Mesenteric fat pad (tissue), 1 donor: Measurements from ENCODE around the gene WFDC1. TPM values are rescaled to one million over a fixed set of nuclear protein-coding genes. Genes with fewer than 3 reads are reported as not detected.

Experiments
- DNase-seq: peaks from one replicate; pipeline ENCODE4 v3.0.0-alpha.2; 2020; ENCODE audit warnings: low spot score
- total RNA-seq: library from RNA; stranded (reverse); fragmentation: NEBNext Ultra II Directional; extraction: Animal tissue kit (Norgen Biotek cat#: 25700); gene quantifications from one replicate; pipeline ENCODE4 v1.2.1, GENCODE V29; 2021
- donor health status: DM: yes; HTN: yes; CAD: no.

The WFDC1 gene
- total RNA-seq, 1 donor from 2014 or later = 1.4 TPM

DNA sequence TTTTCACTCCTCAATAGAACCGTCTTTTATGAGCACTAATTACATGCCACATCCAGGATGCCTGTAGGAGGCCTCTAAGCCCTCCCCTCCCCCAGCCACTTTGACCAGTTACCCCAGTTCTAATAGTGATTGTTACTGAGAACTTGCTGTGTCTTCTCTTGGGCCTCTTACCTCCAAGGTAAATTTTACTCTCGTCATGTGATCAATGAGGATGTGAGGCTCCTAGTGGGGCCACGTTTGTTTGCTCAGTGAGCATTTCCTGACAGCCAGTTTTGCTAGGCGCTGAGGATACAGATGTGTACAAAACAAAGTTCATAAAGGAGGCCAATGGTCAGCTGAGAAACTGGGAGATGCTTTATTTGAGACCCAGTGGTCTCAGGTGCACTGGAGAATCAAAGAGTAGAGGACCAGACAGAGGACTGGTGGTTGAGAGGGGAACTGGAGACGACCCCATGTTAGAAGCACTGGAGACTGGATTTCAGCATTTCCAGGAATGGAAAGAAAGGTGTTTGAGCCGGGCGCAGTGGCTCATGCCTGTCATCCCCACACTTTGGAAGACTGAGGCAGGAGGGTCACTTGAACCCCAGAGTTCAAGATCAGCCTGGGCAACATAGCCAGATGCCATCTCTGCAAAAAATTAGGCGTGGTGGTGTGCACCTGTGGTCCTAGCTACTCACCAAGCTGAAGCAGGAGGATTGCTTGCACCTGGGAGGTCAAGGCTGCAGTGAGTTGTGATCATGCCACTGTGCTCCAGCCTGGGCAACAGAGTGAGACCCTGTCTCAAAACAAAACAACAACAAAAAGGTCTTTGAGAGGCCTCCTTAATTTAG lies 76.3 kb downstream of the WFDC1 start:
- no peak for DNase-seq

DNA sequence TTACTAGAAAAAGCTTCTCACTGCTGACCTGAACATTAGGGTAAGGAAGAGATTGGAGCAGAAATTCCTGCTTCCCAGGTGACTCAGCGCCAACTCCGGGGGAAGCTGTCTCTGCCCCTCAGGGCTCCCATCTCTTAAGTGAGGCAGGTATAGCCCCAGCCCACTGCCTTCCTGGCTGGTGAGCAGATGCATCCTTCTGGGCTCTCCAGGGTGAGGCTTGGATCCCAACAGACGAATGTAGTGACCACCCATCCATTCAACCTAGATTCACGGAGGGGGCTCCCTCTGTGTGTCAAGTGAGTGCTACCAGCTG lies 76.8 kb downstream of the WFDC1 start:
- no peak for DNase-seq

- DNase-seq = no peak
These were observed 79.3 kb downstream of the WFDC1 start for GRCh38 chr16:84373907-84374489.

DNA sequence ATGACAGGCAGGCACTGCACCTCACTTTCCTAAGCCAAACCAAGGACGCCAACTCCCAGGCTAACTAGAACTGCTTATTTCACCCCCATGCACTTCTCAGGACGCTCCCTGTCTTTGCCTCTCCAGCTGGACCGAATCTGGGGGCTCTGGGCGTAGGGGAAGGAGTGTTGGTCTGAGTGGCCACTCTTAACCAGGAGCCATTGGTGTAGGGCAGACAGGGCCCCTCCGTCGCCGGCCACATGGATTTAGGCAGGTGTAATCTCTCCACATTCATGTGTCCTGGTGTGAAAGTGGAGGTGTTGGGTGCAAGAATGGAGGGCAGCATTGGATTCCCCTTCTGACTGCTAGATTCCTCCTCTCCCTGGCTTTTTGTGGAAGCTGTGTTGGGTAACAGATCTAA lies 83.4 kb downstream of the WFDC1 start:
- no peak for DNase-seq

DNA sequence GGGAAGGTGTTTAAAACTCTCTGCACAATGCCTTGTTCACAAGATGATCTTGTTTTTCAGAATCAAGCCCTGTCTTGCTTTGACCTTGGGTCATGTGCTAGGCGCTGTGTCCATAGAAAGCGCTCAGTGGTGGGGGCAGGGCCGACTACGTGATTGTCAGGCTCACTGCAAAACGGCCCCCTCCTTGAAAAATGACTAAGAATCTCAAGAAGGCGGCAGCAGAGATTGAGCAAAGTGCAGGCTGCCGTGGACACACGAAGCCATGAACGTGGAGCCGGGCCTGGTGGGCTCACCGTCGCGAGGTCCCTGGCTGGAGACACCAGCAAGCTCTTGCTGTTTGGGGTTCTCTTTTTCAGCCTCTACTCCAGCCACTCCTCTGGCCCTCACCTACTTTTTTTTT lies 83.9 kb downstream of the WFDC1 start:
- DNase-seq = no peak

GRCh38 chr16:84379008-84379708 lies 84.5 kb downstream of the WFDC1 start:
- DNase-seq = no peak

Other genes with a start within 250 kb of the WFDC1 start
- gene MBTPS1, start 177.9 kb upstream of the WFDC1 start, total RNA-seq = 70.9 TPM
- gene HSDL1, start 149.7 kb upstream of the WFDC1 start, total RNA-seq = 23.1 TPM
- gene DNAAF1, start 149.6 kb upstream of the WFDC1 start, total RNA-seq = not detected
- 44.5 TPM for gene TAF1C, start 107.8 kb upstream of the WFDC1 start, total RNA-seq
- not detected for gene ADAD2, start 103.7 kb upstream of the WFDC1 start, total RNA-seq
- gene KCNG4, start 54.9 kb upstream of the WFDC1 start, total RNA-seq = not detected
- 0.67 TPM for gene ATP2C2, start 73.7 kb downstream of the WFDC1 start, total RNA-seq
- gene MEAK7, start 209.8 kb downstream of the WFDC1 start, total RNA-seq = 11.5 TPM